OCI-LY7 (cell line): ENCODE data around the gene TREM2. TPM values are rescaled to one million over a fixed set of nuclear protein-coding genes. Genes with fewer than 3 reads are reported as not detected.

Source experiments
- BruUV-seq: library from RNA; stranded (reverse); fragments of 400-500 nt; replicated peaks from 2 replicates; lab custom pipeline; 2021; lab: Mats Ljungman, UMichigan
- CTCF ChIA-PET: fragments of 300-600 bp; sonication (Branson Sonifier 250); formaldehyde crosslinking; loops from one replicate; lab custom pipeline; 2022; ENCODE audit warnings: antibody characterized with exemption; ENCODE audit not compliant: unreplicated experiment; lab: Charles Lee
- POLR2A ChIA-PET: fragments of 300-600 bp; sonication (Branson Sonifier 250); formaldehyde crosslinking; loops from one replicate; lab custom pipeline; 2022; ENCODE audit warnings: antibody characterized with exemption; lab: Charles Lee
- DNase-seq: peaks from one replicate; pipeline ENCODE4 v3.0.0-alpha.2; 2015; ENCODE audit warnings: low spot score
- H2AFZ ChIP-seq: fragments of 200-600 bp; sonication (generic), shearing (Covaris generic); 2 replicates; pipeline ENCODE4 v1.6.1; 2014; ENCODE audit warnings: mild to moderate bottlenecking, antibody characterized with exemption, low read length, moderate library complexity
- H3K27ac ChIP-seq: fragments of 200-600 bp; sonication (generic); 2 replicates; pipeline ENCODE4 v1.5.1; 2014; ENCODE audit warnings: mixed run types, low read depth, mild to moderate bottlenecking, moderate library complexity, low read length, inconsistent platforms; ENCODE audit not compliant: poor library complexity, severe bottlenecking
- H3K36me3 ChIP-seq: fragments of 200-600 bp; sonication (generic); 2 replicates; pipeline ENCODE4 v1.6.1; 2014; ENCODE audit warnings: mild to moderate bottlenecking, antibody characterized with exemption, low read length, moderate library complexity, mixed read lengths; ENCODE audit not compliant: insufficient read depth
- H3K4me1 ChIP-seq: fragments of 200-600 bp; sonication (generic); 2 replicates; pipeline ENCODE4 v1.5.1; 2014; ENCODE audit warnings: mild to moderate bottlenecking, low read length; ENCODE audit not compliant: insufficient read depth, poor library complexity, severe bottlenecking
- H3K4me2 ChIP-seq: fragments of 200-600 bp; sonication (generic); 2 replicates; pipeline ENCODE4 v1.6.1; 2014; ENCODE audit warnings: mild to moderate bottlenecking, low read length
- H3K4me3 ChIP-seq: fragments of 200-600 bp; sonication (generic); 2 replicates; pipeline ENCODE4 v1.5.1; 2014; ENCODE audit warnings: mild to moderate bottlenecking, low read depth, low read length; ENCODE audit not compliant: poor library complexity, severe bottlenecking
- H3K79me2 ChIP-seq: fragments of 200-600 bp; sonication (generic); 2 replicates; pipeline ENCODE4 v1.6.1; 2016; ENCODE audit warnings: low read depth, mild to moderate bottlenecking, low read length, moderate library complexity, mixed read lengths; ENCODE audit not compliant: insufficient read depth
- H3K9me2 ChIP-seq: fragments of 200-600 bp; sonication (generic); 2 replicates; pipeline ENCODE4 v1.6.1; 2016; ENCODE audit warnings: mild to moderate bottlenecking, low read length, mixed read lengths; ENCODE audit not compliant: insufficient read depth
- H3K9me3 ChIP-seq: fragments of 200-600 bp; sonication (generic); 2 replicates; pipeline ENCODE4 v1.6.1; 2014; ENCODE audit warnings: mild to moderate bottlenecking, mixed run types, low read length, mixed read lengths
- H4K20me1 ChIP-seq: fragments of 200-600 bp; sonication (generic); 2 replicates; pipeline ENCODE4 v1.6.1; 2014; ENCODE audit warnings: mild to moderate bottlenecking, antibody characterized with exemption, low read length, moderate library complexity, mixed read lengths; ENCODE audit not compliant: insufficient read depth
- EZH2phosphoT487 ChIP-seq: fragments of 200-600 bp; sonication (generic); IDR thresholded peaks from 2 replicates; pipeline ENCODE4 v1.6.1; 2018; ENCODE audit warnings: low read depth, borderline replicate concordance, mild to moderate bottlenecking, mixed run types, antibody characterized with exemption, low read length, moderate library complexity, mixed read lengths
- intact Hi-C: fragments of 100-400 bp; cut with micrococcal nuclease; formaldehyde crosslinking; loops from one replicate; pipeline ENCODE4 v1.10.0; 2022; ENCODE audit not compliant: unreplicated experiment
- total RNA-seq, 2 experiments: library from RNA; depleted of rRNA in 1 of 2; stranded (reverse); fragments of >200 nt in 1 of 2; shearing (Covaris generic) in 1 of 2; gene quantifications; 2 replicates each; pipeline ENCODE4 v1.2.3, GENCODE V29; 2014 to 2022
- TF ChIP-seq, protein P1 (sequence below): fragments of 200-600 bp; sonication (generic); conservative IDR thresholded peaks from 2 replicates; pipeline ENCODE4 v1.5.1; 2014; ENCODE audit warnings: mild to moderate bottlenecking, antibody characterized with exemption, low read length, moderate library complexity, mixed read lengths

The TREM2 gene
- total RNA-seq, 2 experiments from 2014 or later, result not detected

DNA sequence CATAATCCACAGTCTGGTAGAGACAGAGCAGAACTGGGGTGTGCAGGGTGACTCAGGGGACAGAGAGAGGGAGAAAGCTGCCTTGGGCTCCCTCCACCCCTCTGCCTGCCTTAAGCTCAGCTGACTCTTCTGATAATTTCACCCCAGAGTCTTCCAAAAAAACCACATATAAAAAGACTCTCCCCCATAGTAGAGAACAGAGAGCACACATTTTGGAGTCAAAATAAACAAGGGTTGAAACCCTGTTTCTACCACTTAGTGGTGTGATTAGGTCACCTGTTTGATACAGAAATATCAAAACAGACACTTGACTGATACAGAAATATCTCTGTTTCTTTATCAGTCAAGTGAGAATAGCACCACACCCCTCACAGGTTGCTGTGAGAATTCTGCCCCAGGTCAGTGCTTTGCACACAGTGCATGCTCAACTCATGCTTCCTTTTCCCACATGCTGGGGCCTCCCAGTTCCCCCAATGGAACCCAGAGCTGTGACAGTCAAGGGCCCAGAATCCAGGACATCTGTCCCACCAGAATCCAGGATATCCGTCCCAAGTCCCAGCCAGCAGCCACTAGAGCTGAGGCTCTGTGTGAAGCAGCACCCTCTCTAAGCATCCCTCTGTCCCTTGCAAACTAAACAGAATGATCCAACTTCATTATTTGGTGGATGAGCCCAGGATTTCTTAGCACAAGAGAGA is 36.8 kb upstream of the TREM2 start:
- POLR2A ChIA-PET, result interaction anchor here (0.6 to 1.8 kb wide), 11 partner anchors 11 to 1795 kb away, joined by 3 to 9 read pairs (median 3); partner anchors contain the start of genes NFYA and OARD1
- DNase-seq, result peak; percentile 45
- peak overlapping the region; percentile 65 for H3K4me3 ChIP-seq
- H3K9me2 ChIP-seq, result no peaks in the 10 kb centered on the region
- peak overlapping the region; percentile 83 for H3K4me2 ChIP-seq
- H3K36me3 ChIP-seq, result peaks cover 20% of the 10 kb centered on the region
- peaks cover 49% of the 10 kb centered on the region for H3K4me1 ChIP-seq
- intact Hi-C loops, result loop anchor here (2.0 to 5.0 kb wide), 2 partner anchors 118 to 127 kb away; partner anchors contain the start of genes NFYA and OARD1
- H2AFZ ChIP-seq, result peak overlapping the region; percentile 49; the same call in 1 of the 2 replicates
- H4K20me1 ChIP-seq, result no peaks in the 10 kb centered on the region
- peak overlapping the region; percentile 95 for H3K27ac ChIP-seq
- H3K79me2 ChIP-seq, result peaks cover 7% of the 10 kb centered on the region; the same call in 1 of the 2 replicates
- CTCF ChIA-PET, result interaction anchor here (1.1 to 1.7 kb wide), 3 partner anchors 10 to 19 kb away, joined by 3 to 4 read pairs (median 4); no protein-coding TSS in a partner anchor
- TF ChIP-seq EZH2phosphoT487, result no peak
- TF ChIP-seq, protein P1, sequence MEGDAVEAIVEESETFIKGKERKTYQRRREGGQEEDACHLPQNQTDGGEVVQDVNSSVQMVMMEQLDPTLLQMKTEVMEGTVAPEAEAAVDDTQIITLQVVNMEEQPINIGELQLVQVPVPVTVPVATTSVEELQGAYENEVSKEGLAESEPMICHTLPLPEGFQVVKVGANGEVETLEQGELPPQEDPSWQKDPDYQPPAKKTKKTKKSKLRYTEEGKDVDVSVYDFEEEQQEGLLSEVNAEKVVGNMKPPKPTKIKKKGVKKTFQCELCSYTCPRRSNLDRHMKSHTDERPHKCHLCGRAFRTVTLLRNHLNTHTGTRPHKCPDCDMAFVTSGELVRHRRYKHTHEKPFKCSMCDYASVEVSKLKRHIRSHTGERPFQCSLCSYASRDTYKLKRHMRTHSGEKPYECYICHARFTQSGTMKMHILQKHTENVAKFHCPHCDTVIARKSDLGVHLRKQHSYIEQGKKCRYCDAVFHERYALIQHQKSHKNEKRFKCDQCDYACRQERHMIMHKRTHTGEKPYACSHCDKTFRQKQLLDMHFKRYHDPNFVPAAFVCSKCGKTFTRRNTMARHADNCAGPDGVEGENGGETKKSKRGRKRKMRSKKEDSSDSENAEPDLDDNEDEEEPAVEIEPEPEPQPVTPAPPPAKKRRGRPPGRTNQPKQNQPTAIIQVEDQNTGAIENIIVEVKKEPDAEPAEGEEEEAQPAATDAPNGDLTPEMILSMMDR, result no peak
- no peaks in the 10 kb centered on the region for H3K9me3 ChIP-seq
- BruUV-seq, result no TSS peak

DNA sequence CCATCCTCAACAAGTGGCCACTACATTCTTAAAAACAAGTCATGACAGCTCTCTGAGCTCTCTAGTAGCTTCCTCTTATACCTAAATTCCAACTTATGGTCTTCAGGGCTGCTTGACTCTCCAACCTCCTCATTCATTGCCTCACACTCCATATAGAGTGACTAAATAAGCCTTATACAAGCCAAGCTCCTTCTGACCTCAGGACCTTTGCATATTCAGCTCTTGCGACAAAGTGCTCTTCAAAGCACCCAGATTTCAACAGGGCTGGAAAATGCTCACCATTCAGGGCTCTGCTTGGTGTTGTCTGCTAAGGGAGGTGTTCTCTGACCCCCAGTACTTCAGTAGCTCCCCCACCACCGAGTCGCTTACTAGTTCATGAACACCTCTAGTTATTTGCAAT is 34.3 kb upstream of the TREM2 start:
- Histone ChIP-seq H4K20me1 (no peaks in the 10 kb centered on the region), H3K79me2 (peaks cover 7% of the 10 kb centered on the region; the same call in 1 of the 2 replicates), H3K4me2 (no peak overlapping the region), H3K4me1 (peaks cover 39% of the 10 kb centered on the region), H2AFZ (no peak overlapping the region), H3K9me3 (no peaks in the 10 kb centered on the region), H3K4me3 (no peak overlapping the region), H3K36me3 (peaks cover 31% of the 10 kb centered on the region), H3K27ac (no peak overlapping the region), H3K9me2 (no peaks in the 10 kb centered on the region)
- TF ChIP-seq, protein P1, result no peak
- no peak for TF ChIP-seq EZH2phosphoT487
- no peak for DNase-seq
- POLR2A ChIA-PET, result interaction anchor here (0.7 to 3.1 kb wide), 6 partner anchors 11 to 126 kb away, joined by 3 to 16 read pairs (median 4); no protein-coding TSS in a partner anchor
- CTCF ChIA-PET, result interaction anchor here (1.0 to 1.7 kb wide), 2 partner anchors 10 to 15 kb away, joined by 3 to 7 read pairs; no protein-coding TSS in a partner anchor
- no TSS peak for BruUV-seq
- intact Hi-C loops, result no loop called here
